Subcutaneous abdominal adipose tissue (tissue), 5 donors: ENCODE measurements around the gene ARRB2.
A peak's percentile ranks its signal among the peaks of the same experiment; 100 is the strongest.

ENCODE experiments used
- H3K27ac ChIP-seq: one replicate; pipeline ENCODE4 v1.7.0; 2013; ENCODE audit warnings: low read depth, mild to moderate bottlenecking, inconsistent platforms, low read length, moderate library complexity
- H3K27me3 ChIP-seq, 5 donors: one replicate each; pipeline ENCODE4 v1.7.0; 2013; ENCODE audit warnings: low read length in 5 of 5, inconsistent platforms in 1 of 5; ENCODE audit not compliant: control insufficient read depth in 5 of 5, insufficient read depth in 4 of 5
- H3K36me3 ChIP-seq, 5 donors: one replicate each; pipeline ENCODE4 v1.7.0; 2013; ENCODE audit warnings: low read length in 5 of 5; ENCODE audit not compliant: control insufficient read depth in 5 of 5, insufficient read depth in 5 of 5
- H3K4me1 ChIP-seq, 5 donors: one replicate each; pipeline ENCODE4 v1.7.0; 2013; ENCODE audit warnings: low read length in 5 of 5, mild to moderate bottlenecking in 3 of 5, moderate library complexity in 1 of 5; ENCODE audit not compliant: control insufficient read depth in 5 of 5, insufficient read depth in 5 of 5
- H3K4me3 ChIP-seq, 5 donors: one replicate each; pipeline ENCODE4 v1.7.0; 2013; ENCODE audit warnings: low read length in 5 of 5, low read depth in 1 of 5
- H3K9ac ChIP-seq, 5 donors: one replicate each; pipeline ENCODE4 v1.7.0; 2013; ENCODE audit warnings: low read length in 5 of 5, mild to moderate bottlenecking in 4 of 5, moderate library complexity in 3 of 5
- H3K9me3 ChIP-seq, 5 donors: one replicate each; pipeline ENCODE4 v1.7.0; 2013; ENCODE audit warnings: low read length in 5 of 5; ENCODE audit not compliant: control insufficient read depth in 5 of 5
- donor health status: healthy.
- donor health status: healthy.
- donor health status: healthy.
- donor health status: healthy.
- donor health status: healthy.

Gene ARRB2

GRCh38 chr17:4709794-4710692, at the start of gene ARRB2:
Gene ARRB2 (plus strand): TSS chr17:4710632. CDS start chr17:4710722, 90 bp downstream.
- H3K27ac ChIP-seq, result peak within 1 kb of the TSS; percentile 24
- peaks cover 0 to 2% (median 0%) of the 10 kb centered on the region in 5 donors for H3K36me3 ChIP-seq
- peaks cover 0 to 3% (median 0%) of the 10 kb centered on the region in 5 donors for H3K9me3 ChIP-seq
- peak within 1 kb of the TSS; percentile 57 to 76 (median 70) for H3K4me3 ChIP-seq
- peaks cover 0 to 41% (median 28%) of the 10 kb centered on the region in 5 donors for H3K4me1 ChIP-seq
- H3K27me3 ChIP-seq, result no peaks in the 10 kb centered on the region
- H3K9ac ChIP-seq, result peak within 1 kb of the TSS in 4 of 5 donors; percentile 28 to 78 (median 69)

- H3K36me3 ChIP-seq, result no peaks in the 10 kb centered on the region
- H3K4me1 ChIP-seq, result peaks cover 0 to 7% (median 0%) of the 10 kb centered on the region in 5 donors
- no peaks in the 10 kb centered on the region for H3K9me3 ChIP-seq
- H3K9ac ChIP-seq, result no peak overlapping the region
- H3K4me3 ChIP-seq, result no peak overlapping the region
- H3K27ac ChIP-seq, result no peak overlapping the region
- no peaks in the 10 kb centered on the region for H3K27me3 ChIP-seq
These were observed 46.7 kb upstream of the ARRB2 start for GRCh38 chr17:4663711-4664110.

- H3K36me3 ChIP-seq, result no peaks in the 10 kb centered on the region
- H3K4me1 ChIP-seq, result peaks cover 0 to 7% (median 0%) of the 10 kb centered on the region in 5 donors
- H3K27ac ChIP-seq, result no peak overlapping the region
- H3K27me3 ChIP-seq, result no peaks in the 10 kb centered on the region
- H3K4me3 ChIP-seq, result no peak overlapping the region
- H3K9me3 ChIP-seq, result no peaks in the 10 kb centered on the region
- no peak overlapping the region for H3K9ac ChIP-seq
These were observed 46.2 kb upstream of the ARRB2 start for GRCh38 chr17:4664230-4664629.

- no peak overlapping the region for H3K9ac ChIP-seq
- no peak overlapping the region for H3K4me3 ChIP-seq
- H3K36me3 ChIP-seq, result peaks cover 0 to under 1% (median 0%) of the 10 kb centered on the region in 5 donors
- H3K4me1 ChIP-seq, result peaks cover 0 to 7% (median 0%) of the 10 kb centered on the region in 5 donors
- H3K27ac ChIP-seq, result no peak overlapping the region
- H3K9me3 ChIP-seq, result no peaks in the 10 kb centered on the region
- H3K27me3 ChIP-seq, result no peaks in the 10 kb centered on the region
These were observed 45.4 kb upstream of the ARRB2 start for GRCh38 chr17:4665027-4665426.

DNA sequence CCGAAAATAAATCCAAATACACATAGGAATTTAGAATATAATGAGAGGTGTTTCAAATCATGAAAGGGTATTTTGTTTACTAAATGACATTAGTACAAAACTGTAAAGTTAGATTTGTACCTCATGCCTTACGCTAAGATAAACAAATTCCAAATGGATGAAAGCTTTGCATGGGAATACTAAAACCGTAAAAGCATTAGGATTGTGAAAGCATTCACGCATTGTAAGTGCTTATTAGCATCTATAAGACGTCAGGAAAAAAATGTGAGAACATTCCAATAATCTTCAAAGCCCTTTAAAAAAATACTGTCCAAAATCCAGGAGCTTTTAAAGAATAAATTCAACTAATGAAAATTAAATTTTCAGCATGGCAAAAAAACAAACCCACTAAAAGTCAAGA, 44.1 kb upstream of the ARRB2 start:
- Histone ChIP-seq H3K36me3 (peaks cover 0 to 10% (median 7%) of the 10 kb centered on the region in 5 donors), H3K4me1 (peaks cover 0 to 7% (median 0%) of the 10 kb centered on the region in 5 donors), H3K9ac (no peak overlapping the region), H3K4me3 (no peak overlapping the region), H3K27ac (no peak overlapping the region), H3K27me3 (no peaks in the 10 kb centered on the region), H3K9me3 (no peaks in the 10 kb centered on the region)

GRCh38 chr17:4667166-4667565, 43.3 kb upstream of the ARRB2 start:
- Histone ChIP-seq H3K9ac (no peak overlapping the region), H3K36me3 (peaks cover 0 to 18% (median 16%) of the 10 kb centered on the region in 5 donors), H3K4me1 (peaks cover 0 to 7% (median 0%) of the 10 kb centered on the region in 5 donors), H3K27me3 (no peaks in the 10 kb centered on the region), H3K9me3 (no peaks in the 10 kb centered on the region), H3K4me3 (no peak overlapping the region), H3K27ac (no peak overlapping the region)

GRCh38 chr17:4672055-4672630, 38.3 kb upstream of the ARRB2 start:
- H3K9ac ChIP-seq, result no peak overlapping the region
- peaks cover 2 to 65% (median 63%) of the 10 kb centered on the region in 5 donors for H3K36me3 ChIP-seq
- H3K27me3 ChIP-seq, result no peaks in the 10 kb centered on the region
- no peaks in the 10 kb centered on the region for H3K9me3 ChIP-seq
- H3K4me3 ChIP-seq, result no peak overlapping the region
- no peaks in the 10 kb centered on the region for H3K4me1 ChIP-seq
- no peak overlapping the region for H3K27ac ChIP-seq

- Histone ChIP-seq H3K9ac (no peak overlapping the region), H3K36me3 (peaks cover 4 to 71% (median 66%) of the 10 kb centered on the region in 5 donors), H3K27me3 (no peaks in the 10 kb centered on the region), H3K4me3 (no peak overlapping the region), H3K4me1 (no peaks in the 10 kb centered on the region), H3K27ac (no peak overlapping the region), H3K9me3 (no peaks in the 10 kb centered on the region)
These were observed 37.7 kb upstream of the ARRB2 start for GRCh38 chr17:4672751-4673150.

DNA sequence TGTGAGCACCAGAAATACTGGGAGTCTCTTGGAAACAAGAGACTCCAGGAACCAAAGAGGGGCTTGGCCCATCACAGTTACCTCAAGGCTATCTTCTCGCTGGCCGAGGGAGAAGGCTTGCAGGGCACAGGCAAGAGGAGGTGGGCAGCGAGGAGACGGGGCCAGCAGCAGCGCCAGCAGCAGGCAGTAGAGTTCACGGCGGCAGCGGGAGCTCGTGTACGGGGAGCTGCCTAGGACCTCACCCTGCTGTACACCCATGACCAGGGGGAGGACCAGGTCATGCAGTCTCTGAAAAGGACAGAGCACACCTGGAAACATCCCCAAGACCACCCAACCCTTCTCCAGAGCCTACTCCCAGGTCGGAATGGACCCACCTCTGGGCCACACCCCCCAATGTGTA, 37.3 kb upstream of the ARRB2 start:
- Histone ChIP-seq H3K27me3 (no peaks in the 10 kb centered on the region), H3K27ac (no peak overlapping the region), H3K36me3 (peaks cover 4 to 74% (median 67%) of the 10 kb centered on the region in 5 donors), H3K4me3 (no peak overlapping the region), H3K9me3 (no peaks in the 10 kb centered on the region), H3K9ac (no peak overlapping the region), H3K4me1 (no peaks in the 10 kb centered on the region)
